ENCODE measurements around the gene NANP.

The NANP gene

DNA sequence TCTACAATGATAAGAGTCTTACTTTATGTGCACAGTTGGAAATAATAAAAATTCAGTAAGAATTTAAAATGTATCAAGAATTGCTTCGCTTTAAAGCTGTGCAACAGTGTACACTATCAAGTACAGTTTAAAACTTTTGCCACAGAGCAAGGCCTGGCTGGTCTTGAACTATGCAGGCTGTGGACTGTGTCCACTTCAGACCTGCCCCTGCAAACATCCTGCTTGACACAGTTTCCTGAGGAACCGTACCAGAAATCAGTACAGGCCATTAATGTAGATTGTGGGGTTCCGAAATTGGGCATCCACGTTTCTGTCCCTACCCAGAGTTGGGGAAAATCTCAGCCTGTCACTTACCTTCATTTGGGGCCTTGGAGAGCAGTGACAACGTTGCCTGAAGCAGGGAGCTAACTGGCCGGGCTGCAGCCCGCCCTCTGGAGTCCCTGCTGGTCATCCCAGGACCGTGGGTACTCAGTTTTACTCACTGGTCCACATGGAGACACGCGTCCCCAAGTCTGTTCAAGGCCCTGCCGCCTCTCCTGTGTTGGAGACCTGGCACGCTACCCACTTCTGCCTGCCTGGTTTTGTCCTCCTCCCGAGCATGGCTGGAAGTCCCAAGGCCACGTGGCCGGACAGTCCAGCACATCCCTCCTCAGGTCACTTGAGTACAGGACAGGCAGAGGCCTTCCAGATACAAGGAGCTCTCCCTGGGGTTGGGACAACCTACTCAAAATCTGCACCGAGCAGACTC lies 46.9 kb downstream of the NANP start:
- no peak for DNase-seq (ENCODE audit: low read depth)
- no peak overlapping the region for H3K4me3 ChIP-seq (ENCODE audit: low read depth, low read length)

- H3K4me3 ChIP-seq (ENCODE audit: low read depth, low read length), result no peak overlapping the region
- no peak for DNase-seq (ENCODE audit: low read depth)
Measured at GRCh38 chr20:25574411-25574810, 49.4 kb downstream of the NANP start.

GRCh38 chr20:25573288-25574251 lies 50.2 kb downstream of the NANP start:
- DNase-seq (ENCODE audit: low read depth), result peak; percentile 31

GRCh38 chr20:25571817-25572216 lies 52.0 kb downstream of the NANP start:
- no peak for DNase-seq (ENCODE audit: low read depth)
- no peak overlapping the region for H3K4me3 ChIP-seq (ENCODE audit: low read depth, low read length)

More at GRCh38 chr20:25573288-25574251, 50.2 kb downstream of the NANP start:
- H3K4me3 ChIP-seq (ENCODE audit: low read depth, low read length), result no peak overlapping the region

GRCh38 chr20:25571240-25571639 lies 52.6 kb downstream of the NANP start:
- DNase-seq (ENCODE audit: low read depth), result no peak
- no peak overlapping the region for H3K4me3 ChIP-seq (ENCODE audit: low read depth, low read length)

GRCh38 chr20:25570148-25570530 lies 53.7 kb downstream of the NANP start:
- no peak overlapping the region for H3K4me3 ChIP-seq (ENCODE audit: low read depth, low read length)
- no peak for DNase-seq (ENCODE audit: low read depth)

- H3K4me3 ChIP-seq (ENCODE audit: low read depth, low read length), result no peak overlapping the region
- DNase-seq (ENCODE audit: low read depth), result no peak
Measured at GRCh38 chr20:25567286-25567685, 56.5 kb downstream of the NANP start.

- H3K4me3 ChIP-seq (ENCODE audit: low read depth, low read length), result no peak overlapping the region
- DNase-seq (ENCODE audit: low read depth), result no peak
Measured at GRCh38 chr20:25566821-25567220, 57.0 kb downstream of the NANP start.

DNA sequence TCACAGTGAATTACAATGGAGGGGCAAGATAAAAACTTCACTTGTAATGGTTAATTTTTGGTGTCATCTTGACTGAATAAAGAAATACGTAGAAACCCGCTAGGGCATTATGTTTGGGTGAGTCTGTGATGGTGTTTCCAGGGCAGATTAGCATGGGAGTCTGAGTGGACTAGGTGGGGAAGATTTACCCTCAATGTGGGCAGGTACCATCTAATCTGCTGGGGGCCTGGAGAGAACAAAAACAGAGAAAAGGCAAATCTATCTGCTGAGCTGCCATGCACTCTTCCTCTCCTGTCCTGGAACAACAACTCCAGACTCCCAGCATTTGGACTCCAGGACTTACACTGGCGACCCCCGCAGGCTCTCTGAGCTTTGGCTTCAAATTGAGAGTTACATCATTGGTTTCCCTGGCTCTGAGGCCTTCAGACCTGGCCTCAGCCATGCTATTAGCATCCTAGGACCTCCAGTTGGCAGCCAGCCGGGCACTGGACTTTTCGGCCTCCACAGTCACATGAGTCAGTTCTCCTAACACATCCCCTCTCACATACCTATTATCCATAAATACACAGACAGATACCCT lies 58.1 kb downstream of the NANP start:
- no peak for DNase-seq (ENCODE audit: low read depth)

DNA sequence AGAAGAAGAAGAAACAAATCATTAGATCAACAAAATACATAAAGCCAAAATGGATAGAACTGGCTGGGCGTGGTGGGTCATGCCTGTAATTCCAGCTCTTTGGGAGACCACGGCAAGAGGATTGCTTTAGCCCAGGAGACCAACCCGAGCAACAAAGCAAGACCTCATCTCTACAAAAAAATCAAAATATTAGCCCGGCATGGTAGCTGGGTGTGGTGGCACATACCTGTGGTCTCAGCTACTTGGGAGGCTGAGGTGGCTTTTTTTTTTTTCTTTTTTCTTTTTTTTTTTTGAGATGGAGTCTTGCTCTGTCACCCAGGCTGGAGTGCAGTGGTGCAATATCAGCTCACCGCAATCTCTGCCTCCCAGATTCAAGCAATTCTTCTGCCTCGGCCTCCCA lies 59.9 kb downstream of the NANP start:
- DNase-seq (ENCODE audit: low read depth), result no peak
- H3K4me3 ChIP-seq (ENCODE audit: low read depth, low read length), result no peak overlapping the region

More for the DNA sequence above, 58.1 kb downstream of the NANP start:
- no peak overlapping the region for H3K4me3 ChIP-seq (ENCODE audit: low read depth, low read length)

DNA sequence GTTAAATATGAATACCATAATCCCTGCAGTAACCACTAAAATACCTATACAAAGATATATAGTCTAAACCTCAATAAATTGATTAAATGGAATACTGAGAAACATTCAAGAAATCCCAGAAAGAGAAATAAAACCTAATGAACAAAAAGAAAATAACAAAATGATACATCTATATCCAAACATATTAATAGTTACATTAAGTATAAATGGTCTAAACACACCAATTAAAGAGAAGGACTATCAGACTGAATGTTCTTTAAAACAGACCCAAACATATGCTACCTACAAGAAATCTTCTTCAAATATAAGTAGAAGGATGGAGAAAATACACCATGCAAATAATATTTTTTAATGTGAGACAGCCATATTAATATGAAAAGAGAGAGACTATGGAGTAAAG lies 60.5 kb downstream of the NANP start:
- DNase-seq (ENCODE audit: low read depth), result no peak

More for the DNA sequence above, 60.5 kb downstream of the NANP start:
- H3K4me3 ChIP-seq (ENCODE audit: low read depth, low read length), result no peak overlapping the region
